ENCODE data around the gene SSTR4. TPM values are rescaled to one million over a fixed set of nuclear protein-coding genes. Genes with fewer than 3 reads are reported as not detected.
"Not testable (repeated sequence)": the region's sequence is repeated elsewhere in the genome, so short reads cannot be mapped to it uniquely, and the experiment has no call there.

SSTR4 gene, protein sequence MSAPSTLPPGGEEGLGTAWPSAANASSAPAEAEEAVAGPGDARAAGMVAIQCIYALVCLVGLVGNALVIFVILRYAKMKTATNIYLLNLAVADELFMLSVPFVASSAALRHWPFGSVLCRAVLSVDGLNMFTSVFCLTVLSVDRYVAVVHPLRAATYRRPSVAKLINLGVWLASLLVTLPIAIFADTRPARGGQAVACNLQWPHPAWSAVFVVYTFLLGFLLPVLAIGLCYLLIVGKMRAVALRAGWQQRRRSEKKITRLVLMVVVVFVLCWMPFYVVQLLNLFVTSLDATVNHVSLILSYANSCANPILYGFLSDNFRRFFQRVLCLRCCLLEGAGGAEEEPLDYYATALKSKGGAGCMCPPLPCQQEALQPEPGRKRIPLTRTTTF
- not detected for total RNA-seq

DNA sequence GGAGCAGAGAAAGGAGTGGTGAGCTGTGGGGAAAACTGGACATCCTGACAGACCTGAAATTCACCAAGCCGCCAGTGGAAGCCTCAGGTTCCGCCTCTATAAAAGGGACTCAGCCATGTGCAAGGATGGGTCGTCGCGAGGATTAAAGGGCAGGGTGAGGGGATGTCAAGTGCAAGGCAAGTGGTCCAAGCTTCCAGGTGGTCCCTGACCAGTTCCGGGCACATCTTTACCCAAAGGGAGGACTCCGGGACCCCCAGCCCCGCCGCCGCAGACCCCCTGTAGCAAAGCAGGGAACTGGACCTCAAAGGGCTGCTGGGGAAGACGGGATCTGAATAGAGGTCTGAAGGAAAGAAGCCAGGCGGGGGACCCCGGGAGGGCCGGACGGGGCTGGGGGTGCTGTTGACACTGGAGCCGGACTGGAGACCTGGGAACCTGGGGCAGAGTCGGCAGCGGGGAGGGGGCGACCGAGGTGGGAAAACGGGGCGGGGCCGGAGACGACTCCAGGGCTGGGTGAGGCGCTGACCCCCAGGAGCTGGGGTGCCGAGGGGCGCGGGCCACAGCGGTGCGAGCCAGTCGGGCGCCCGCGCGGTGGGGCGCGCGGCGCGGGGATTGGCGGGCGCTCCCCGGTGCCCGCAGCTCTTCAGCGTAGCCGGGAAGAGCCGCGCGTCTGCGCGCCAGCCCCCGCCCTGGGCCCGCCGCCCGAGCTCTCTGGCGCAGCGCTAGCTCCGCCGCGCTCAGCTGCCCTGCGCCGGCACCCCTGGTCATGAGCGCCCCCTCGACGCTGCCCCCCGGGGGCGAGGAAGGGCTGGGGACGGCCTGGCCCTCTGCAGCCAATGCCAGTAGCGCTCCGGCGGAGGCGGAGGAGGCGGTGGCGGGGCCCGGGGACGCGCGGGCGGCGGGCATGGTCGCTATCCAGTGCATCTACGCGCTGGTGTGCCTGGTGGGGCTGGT lies at the start of gene SSTR4:
SSTR4 (plus strand) TSS at position 592 of the 951 bp plus-strand sequence; CDS start at position 764, 172 bp downstream.
- H3K27me3 ChIP-seq = peaks cover 0 to 35% of the 10 kb centered on the region in 2 donors
- H3K9me3 ChIP-seq = no peaks in the 10 kb centered on the region
- H3K4me1 ChIP-seq = no peaks in the 10 kb centered on the region
- intact Hi-C loops (cut with DNase I; ENCODE audit: low total_unique reads) = no loop called here
- DNase-seq (ENCODE audit: low spot score in 2 of 2) = no peak
- H3K27ac ChIP-seq = no peak within 1 kb of the TSS
- no peaks in the 10 kb centered on the region for H3K36me3 ChIP-seq
- peak within 1 kb of the TSS in 2 of 3 donors; percentile 16 to 55 for H3K4me3 ChIP-seq
- TF ChIP-seq POLR2A (IDR thresholded peaks at IDR 0.05) (no peak), CTCF (IDR thresholded peaks at IDR 0.05) (no peak), POLR2AphosphoS5 (IDR thresholded peaks at IDR 0.05) (no peak)

DNA sequence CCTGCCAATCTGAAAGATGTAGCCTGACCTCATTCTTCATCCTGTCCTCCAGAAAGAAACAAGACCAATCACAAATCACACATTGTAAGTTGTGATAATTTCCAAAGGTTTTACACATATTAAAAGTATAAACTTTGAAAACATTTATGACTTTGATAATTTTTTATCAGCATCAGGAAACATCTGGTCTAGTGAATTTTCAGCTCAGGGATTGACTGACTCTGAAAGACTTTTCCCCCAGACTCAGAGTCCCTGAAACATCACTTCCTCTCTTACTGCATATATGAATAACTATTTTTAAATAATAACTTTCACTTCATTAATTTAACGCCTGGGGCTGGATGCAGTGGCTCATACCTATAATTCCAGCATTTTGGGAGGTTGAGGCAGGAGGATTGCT lies 48.5 kb upstream of the SSTR4 start:
- H3K36me3 ChIP-seq = no peaks in the 10 kb centered on the region
- no peak for DNase-seq (ENCODE audit: low spot score in 2 of 2)
- H3K27ac ChIP-seq = no peak overlapping the region
- intact Hi-C loops (cut with DNase I; ENCODE audit: low total_unique reads) = no loop called here
- no peaks in the 10 kb centered on the region for H3K4me1 ChIP-seq
- H3K4me3 ChIP-seq = no peak overlapping the region
- H3K9me3 ChIP-seq = no peaks in the 10 kb centered on the region
- H3K27me3 ChIP-seq = no peaks in the 10 kb centered on the region
- no peak for TF ChIP-seq POLR2A (IDR thresholded peaks at IDR 0.05)
- no peak for TF ChIP-seq POLR2AphosphoS5 (IDR thresholded peaks at IDR 0.05)
- TF ChIP-seq CTCF (IDR thresholded peaks at IDR 0.05) = no peak

DNA sequence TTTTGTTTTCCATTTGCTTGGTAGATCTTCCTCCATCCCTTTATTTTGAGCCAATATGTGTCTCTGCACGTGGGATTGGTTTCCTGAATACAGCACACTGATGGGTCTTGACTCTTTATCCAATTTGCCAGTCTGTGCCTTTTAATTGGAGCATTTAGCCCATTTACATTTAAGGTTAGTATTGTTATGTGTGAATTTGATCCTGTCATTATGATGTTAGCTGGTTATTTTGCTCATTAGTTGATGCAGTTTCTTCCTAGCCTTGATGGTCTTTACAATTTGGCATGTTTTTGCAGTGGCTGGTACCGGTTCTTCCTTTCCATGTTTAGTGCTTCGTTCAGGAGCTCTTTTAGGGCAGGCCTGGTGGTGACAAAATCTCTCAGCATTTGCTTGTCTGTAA lies 43.7 kb upstream of the SSTR4 start:
- H3K4me1 ChIP-seq; H3K36me3 ChIP-seq; H3K27me3 ChIP-seq; DNase-seq (ENCODE audit: low spot score in 2 of 2); intact Hi-C loops (cut with DNase I; ENCODE audit: low total_unique reads); H3K27ac ChIP-seq; H3K4me3 ChIP-seq; H3K9me3 ChIP-seq: not testable (repeated sequence)

GRCh38 chr20:22993823-22994222 lies 41.3 kb upstream of the SSTR4 start:
- H3K36me3 ChIP-seq = no peaks in the 10 kb centered on the region
- DNase-seq (ENCODE audit: low spot score in 2 of 2) = no peak
- H3K4me1 ChIP-seq = no peaks in the 10 kb centered on the region
- H3K27ac ChIP-seq = no peak overlapping the region
- intact Hi-C loops (cut with DNase I; ENCODE audit: low total_unique reads) = no loop called here
- no peaks in the 10 kb centered on the region for H3K27me3 ChIP-seq
- H3K4me3 ChIP-seq = no peak overlapping the region
- TF ChIP-seq POLR2A (IDR thresholded peaks at IDR 0.05) = no peak
- no peak for TF ChIP-seq CTCF (IDR thresholded peaks at IDR 0.05)
- no peak for TF ChIP-seq POLR2AphosphoS5 (IDR thresholded peaks at IDR 0.05)
- peaks cover 0 to 7% of the 10 kb centered on the region in 2 donors for H3K9me3 ChIP-seq

DNA sequence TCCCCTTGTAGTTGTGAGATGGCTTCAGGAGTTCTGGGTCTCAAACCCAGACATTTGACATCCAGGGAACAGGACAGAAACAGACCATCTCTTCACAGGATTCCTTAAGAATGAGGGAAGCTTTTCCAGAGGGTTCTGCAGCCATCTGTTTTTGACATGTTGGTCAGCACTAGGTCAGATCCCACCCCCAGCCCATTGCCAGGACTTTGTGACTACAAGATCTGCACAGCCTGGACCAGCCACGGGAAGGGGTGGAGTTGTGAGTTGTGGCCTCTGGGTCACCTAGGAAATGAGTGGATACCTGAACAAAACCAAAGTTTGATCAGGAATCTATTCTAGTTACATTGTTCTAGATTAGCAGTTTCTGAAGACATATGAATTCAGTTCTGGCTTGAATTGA lies 39.2 kb upstream of the SSTR4 start:
- TF ChIP-seq POLR2A (IDR thresholded peaks at IDR 0.05) = no peak
- TF ChIP-seq POLR2AphosphoS5 (IDR thresholded peaks at IDR 0.05) = no peak
- no peak for TF ChIP-seq CTCF (IDR thresholded peaks at IDR 0.05)
- Histone ChIP-seq H3K27me3 (no peaks in the 10 kb centered on the region), H3K36me3 (no peaks in the 10 kb centered on the region), H3K4me3 (no peak overlapping the region), H3K4me1 (no peaks in the 10 kb centered on the region), H3K27ac (no peak overlapping the region), H3K9me3 (peaks cover 0 to 7% of the 10 kb centered on the region in 2 donors)
- intact Hi-C loops (cut with DNase I; ENCODE audit: low total_unique reads) = no loop called here
- DNase-seq (ENCODE audit: low spot score in 2 of 2) = no peak
